ENCODE results near the gene UBQLN1.

Gene UBQLN1

DNA sequence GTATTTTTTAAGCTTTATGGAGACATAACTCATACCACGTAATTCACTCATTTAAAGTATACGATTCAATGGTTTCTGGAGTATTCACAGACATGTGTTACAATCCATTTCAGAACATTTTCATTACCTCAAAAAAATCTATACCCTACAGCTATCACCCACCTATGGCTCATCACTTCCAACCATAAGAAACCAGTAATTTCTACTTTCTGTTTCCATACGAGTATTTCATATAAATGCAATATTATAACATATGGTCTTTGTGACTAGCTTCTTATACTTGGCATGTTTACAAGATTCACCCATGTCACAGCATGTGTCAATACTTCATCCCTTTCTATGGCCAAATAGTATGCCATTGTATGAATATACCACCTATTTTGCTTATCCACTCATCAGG is 18.8 kb downstream of the UBQLN1 start:
- no peak for DNase-seq (ENCODE audit: low read depth)

GRCh38 chr9:83681490-83681889 is 26.3 kb downstream of the UBQLN1 start:
- DNase-seq (ENCODE audit: low read depth) = no peak

GRCh38 chr9:83680233-83680632 is 27.5 kb downstream of the UBQLN1 start:
- no peak for DNase-seq (ENCODE audit: low read depth)

DNA sequence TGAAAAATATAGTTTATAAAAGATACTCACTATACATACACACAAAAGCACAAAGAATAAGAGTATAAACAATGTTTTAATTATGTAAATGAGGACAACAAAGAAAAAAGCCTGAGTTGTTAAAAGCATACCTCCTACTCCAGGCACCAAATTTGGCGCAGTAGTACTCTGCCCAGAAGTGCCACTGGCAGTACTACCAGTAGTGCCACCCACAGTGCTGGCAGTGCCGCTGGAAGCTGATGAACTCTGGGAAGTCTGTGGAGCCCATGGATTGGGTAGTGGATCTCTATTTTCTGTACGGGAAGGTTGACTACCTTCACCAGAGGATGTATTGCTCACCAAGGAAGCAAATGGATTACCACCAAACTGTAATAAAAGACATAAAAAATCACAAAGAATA is 30.2 kb downstream of the UBQLN1 start:
- no peak for DNase-seq (ENCODE audit: low read depth)

GRCh38 chr9:83675466-83675865 is 32.3 kb downstream of the UBQLN1 start:
- DNase-seq (ENCODE audit: low read depth) = no peak

DNA sequence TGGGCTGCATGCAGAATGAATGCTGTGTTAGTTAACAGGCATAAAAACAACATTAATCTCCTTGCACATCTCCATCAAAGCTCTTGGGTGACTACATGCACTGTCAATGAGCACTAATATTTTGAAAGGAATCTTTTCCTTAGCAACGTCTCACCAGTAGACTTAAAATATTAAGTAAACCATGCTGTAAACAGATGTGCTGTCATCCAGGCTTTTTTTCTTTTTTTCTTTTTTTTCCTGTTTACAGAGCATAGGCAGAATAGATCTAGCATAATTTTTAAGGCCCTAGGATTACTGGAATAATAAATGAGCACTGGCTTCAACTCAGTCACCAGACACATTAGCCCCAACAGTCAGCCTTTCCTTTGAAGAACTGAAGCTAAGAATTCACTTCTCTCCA is 36.3 kb downstream of the UBQLN1 start:
- no peak for DNase-seq (ENCODE audit: low read depth)

GRCh38 chr9:83670381-83670780 is 37.4 kb downstream of the UBQLN1 start:
- no peak for DNase-seq (ENCODE audit: low read depth)

DNA sequence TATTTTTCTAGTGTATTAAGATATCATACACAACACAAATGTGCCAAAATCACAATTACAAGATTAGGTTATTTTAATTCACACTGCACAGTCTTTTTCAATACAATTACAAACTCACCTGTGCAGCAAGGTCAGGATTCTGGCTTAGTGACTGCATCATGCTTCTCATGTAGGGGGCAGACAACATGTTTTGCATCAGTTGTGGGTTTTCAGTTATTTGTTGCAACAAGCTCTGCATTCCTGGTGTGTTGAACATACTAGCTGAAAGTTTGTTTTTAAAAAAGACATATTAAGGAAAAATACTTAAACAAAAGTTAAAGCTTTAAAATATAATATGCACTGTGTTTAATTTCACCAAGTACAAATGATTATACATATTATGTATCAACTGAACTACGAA is 38.7 kb downstream of the UBQLN1 start:
- no peak for DNase-seq (ENCODE audit: low read depth)

- no peak for DNase-seq (ENCODE audit: low read depth)
Observed at GRCh38 chr9:83665580-83666200, 42.1 kb downstream of the UBQLN1 start.

DNA sequence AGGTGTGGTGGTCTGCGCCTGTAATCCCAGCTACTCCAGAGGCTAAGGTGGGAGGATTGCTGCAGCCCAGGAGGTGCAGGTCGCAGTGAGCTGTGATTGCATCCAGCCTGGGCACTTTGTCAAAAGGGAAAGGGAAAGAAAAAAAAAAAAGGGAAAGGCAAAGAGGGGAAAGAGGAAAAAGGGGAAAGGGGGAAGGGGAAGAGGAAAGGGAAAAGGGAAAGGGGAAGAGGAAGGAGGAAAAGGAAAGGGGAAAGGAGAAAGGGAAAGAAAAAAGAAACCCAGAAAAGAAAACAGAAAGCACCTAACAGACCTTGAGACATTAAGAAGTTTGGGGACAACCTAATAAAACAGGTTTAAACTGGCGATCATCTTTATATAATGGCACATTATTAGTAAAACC is 44.8 kb downstream of the UBQLN1 start:
- no peak for DNase-seq (ENCODE audit: low read depth)

DNA sequence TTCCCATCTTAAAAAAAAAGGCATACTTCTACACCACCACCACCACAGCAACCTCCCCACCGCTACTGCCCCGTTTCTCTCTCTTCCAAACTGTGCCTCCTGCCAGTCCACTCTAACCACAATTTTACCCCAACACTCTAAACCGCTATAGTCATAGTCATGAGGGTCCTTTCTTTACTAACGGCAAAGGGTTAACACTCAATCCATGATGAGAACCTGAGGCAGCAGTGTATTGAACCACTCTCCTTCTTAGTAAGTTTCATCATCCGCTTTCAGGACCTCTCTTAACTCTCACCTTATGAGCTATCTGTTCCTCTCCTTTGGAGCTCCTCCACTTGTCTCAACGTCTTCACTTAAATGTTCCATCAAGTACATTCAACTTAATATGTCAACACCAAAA is 50.8 kb downstream of the UBQLN1 start:
- no peak for DNase-seq (ENCODE audit: low read depth)

DNA sequence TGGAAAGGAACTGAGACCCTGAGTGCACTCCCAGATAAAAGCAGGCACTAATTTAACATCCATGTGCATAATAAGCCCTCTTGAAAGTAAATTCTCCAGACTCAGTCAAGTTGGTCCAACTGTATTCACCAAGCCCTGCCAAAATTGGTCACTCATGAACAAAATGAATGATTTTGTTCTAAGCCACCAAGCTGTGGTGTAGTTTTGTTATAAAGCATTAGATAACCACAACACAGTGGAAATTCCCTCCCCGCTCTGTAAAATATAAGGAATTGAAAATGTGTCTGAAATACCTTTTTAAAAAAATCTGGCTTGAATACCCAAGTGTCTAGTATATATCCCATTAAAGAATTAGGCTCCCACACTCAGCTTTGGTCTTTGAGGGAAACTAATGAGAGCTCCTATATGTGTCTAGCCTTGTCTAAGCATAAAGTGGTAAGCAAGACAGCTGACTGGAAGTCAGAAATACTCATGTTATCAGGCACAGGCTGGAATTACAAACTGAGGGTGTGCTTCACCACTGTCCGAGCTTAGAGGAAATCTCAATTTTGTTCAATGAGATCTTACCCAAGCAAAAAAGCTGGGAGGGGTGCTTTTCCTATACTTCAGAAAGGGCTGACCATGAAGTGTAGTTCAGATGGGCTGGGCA is 51.6 kb downstream of the UBQLN1 start:
- no peak for DNase-seq (ENCODE audit: low read depth)

- no peak for DNase-seq (ENCODE audit: low read depth)
Observed at GRCh38 chr9:83655433-83655832, 52.3 kb downstream of the UBQLN1 start.

- no peak for DNase-seq (ENCODE audit: low read depth)
Observed at GRCh38 chr9:83652433-83652832, 55.3 kb downstream of the UBQLN1 start.

- no peak for DNase-seq (ENCODE audit: low read depth)
Observed at GRCh38 chr9:83651558-83651957, 56.2 kb downstream of the UBQLN1 start.

- DNase-seq (ENCODE audit: low read depth) = no peak
Observed at GRCh38 chr9:83649515-83649914, 58.2 kb downstream of the UBQLN1 start.

- DNase-seq (ENCODE audit: low read depth) = peak; percentile 57
Observed at GRCh38 chr9:83649080-83649479, 58.7 kb downstream of the UBQLN1 start.

DNA sequence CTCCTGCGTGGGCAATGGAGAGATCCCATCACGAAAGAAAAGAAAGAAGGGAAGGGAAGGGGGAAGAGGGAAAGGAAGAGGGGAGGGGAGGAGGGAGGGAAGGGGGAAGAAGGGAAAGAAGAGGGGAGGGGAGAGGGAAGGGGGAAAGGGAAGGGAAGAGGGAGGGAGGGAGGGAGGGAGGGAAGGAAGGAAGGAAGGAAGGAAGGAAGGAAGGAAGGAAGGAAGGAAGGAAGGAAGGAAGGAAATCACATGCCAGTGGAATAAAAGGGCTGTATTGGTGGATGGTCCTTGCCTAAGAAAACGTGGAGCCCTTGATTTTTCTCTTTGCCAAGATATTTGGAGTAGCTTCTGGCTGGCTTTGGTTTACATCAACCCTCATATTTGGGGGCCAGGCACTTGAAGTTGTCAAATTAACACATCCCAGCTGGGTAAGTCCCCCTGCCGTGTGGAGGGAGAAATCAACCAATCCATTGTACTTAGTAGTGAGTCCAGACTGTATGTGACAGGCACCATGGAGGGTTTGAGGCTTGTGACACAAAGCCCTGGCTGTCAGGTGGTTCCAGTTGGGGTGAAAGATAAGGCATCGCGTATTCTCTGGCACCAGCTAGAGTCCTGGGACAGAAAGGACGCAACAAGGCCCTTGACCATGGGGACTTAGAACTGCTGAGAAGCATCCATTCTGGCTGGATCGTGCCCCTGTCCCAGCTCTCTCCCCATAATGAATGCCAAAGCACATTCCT is 61.1 kb downstream of the UBQLN1 start:
- no peak for DNase-seq (ENCODE audit: low read depth)

DNA sequence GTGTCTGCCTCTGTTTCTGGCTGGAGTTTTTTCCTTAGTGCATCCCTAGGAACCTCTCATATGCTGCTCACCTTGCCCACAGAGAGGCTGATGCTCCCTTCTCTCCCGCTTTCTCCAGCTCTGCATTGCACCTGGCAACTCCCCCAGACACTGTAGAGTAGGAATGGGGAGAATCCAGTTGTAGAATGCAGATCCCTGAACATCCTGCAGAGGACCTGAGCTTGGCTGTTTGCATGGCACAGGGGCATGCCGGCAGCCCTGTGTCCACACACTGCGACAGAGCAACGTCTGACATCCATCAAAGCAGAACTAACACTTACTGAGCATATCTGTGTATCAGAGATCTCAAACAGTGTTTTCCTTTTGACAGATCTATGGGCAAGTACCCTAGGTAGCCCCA is 65.0 kb downstream of the UBQLN1 start:
- DNase-seq (ENCODE audit: low read depth) = no peak

GRCh38 chr9:83639266-83639665 is 68.5 kb downstream of the UBQLN1 start:
- no peak for DNase-seq (ENCODE audit: low read depth)

GRCh38 chr9:83637389-83637788 is 70.4 kb downstream of the UBQLN1 start:
- no peak for DNase-seq (ENCODE audit: low read depth)

DNA sequence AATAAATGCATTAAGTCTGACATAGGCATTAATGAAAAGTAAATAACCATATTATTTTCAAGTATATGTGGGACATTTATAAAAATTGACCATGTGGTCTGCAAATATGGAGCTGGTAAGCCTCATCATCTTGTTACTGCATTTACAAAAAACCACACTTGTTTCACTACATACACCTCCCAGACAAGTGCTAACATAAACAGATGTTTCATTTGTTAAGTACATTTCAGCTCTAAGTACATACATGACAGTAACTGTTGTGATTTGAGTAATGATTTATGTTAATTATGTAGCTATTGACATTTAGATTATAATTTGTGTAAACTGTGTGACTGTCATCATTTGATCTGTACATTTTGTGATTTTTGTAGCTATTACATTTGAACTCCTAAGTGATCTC is 70.9 kb downstream of the UBQLN1 start:
- no peak for DNase-seq (ENCODE audit: low read depth)

- DNase-seq (ENCODE audit: low read depth) = no peak
Observed at GRCh38 chr9:83633676-83634075, 74.1 kb downstream of the UBQLN1 start.

GRCh38 chr9:83633255-83633654 is 74.5 kb downstream of the UBQLN1 start:
- no peak for DNase-seq (ENCODE audit: low read depth)

Data from activated T-helper 1 cell treated with Interleukin-2 at 50 U/mL for 16 hours (primary cell).